ENCODE data around the gene CBFA2T3.

The CBFA2T3 gene

DNA sequence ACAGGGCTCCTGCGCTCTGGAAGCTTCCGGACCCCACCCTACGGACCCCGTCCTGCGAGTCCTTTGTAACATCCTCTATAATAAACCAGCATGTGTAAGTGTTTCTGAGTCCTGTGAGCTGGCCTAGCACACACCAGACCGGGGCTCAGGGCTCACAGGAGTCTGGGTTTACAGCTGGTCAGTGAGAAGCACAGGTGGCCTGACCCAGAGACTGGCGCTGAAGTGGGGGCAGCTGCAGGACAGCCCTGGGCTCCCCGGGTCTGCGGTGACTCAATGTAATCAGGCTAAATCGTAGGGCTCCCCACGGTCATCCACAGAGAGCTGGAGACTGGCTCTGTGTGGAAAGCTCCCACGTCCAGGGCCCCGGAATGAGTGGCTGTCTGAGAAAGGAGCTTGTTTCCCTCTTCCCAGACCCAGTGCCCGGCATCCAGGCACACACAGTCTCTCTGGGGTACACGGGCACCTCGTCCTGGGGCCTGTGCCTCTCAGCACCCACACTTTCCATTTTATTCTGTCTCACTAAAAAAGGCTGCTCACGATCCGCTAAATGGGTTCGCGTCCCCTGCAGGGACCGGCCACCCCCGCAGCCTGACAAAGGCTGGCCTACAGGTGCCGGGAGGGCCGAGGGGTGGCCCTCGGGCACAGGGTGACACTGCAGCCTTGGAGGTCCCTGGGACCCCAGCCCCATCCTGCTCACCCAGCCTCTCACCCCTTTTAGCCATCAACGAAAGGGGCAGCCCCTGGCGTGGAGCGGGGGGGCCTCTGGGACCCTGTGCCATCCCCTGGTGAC lies 18.9 kb upstream of the CBFA2T3 start:
- DNase-seq (ENCODE audit: low read depth), result no peak

DNA sequence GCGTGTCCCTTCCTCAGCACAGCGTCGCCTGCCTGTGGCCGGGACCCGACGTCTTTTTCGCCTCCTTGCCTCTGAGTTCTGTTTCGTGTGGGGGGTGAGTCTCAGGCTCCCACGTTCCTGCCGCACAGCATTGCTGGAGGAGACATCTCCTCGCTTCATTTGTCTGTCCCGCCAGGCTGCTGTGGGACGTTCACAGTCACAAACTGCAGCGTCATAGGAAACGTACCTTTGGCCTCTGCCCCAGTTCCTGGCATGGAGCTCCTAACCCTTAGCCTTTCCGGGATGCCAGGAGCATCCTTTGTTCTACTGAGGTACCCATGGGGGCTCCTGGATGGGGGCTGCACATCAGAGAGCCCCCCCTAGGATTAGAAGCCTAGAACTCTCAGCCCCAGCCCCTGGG lies 18.2 kb upstream of the CBFA2T3 start:
- no peak for DNase-seq (ENCODE audit: low read depth)

DNA sequence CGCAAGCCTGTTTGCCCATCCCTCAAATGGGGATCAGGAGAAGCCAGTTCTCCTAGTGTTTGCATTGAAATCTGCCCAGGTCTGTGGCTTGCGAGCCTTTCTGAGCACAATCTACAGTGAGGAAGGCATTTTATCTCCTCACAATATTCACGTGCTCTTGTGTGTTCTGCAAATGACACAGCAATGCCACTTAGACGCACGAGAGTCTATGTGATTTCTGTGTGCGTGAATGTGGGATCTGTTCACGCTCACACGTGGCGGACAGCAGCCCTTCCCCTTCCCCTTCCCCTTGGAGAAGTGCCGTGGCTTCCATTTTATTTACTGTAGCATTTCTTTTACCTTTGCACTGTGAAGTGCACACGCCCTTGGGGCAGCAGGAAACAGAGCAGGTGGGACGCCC lies 17.7 kb upstream of the CBFA2T3 start:
- no peak for DNase-seq (ENCODE audit: low read depth)

DNA sequence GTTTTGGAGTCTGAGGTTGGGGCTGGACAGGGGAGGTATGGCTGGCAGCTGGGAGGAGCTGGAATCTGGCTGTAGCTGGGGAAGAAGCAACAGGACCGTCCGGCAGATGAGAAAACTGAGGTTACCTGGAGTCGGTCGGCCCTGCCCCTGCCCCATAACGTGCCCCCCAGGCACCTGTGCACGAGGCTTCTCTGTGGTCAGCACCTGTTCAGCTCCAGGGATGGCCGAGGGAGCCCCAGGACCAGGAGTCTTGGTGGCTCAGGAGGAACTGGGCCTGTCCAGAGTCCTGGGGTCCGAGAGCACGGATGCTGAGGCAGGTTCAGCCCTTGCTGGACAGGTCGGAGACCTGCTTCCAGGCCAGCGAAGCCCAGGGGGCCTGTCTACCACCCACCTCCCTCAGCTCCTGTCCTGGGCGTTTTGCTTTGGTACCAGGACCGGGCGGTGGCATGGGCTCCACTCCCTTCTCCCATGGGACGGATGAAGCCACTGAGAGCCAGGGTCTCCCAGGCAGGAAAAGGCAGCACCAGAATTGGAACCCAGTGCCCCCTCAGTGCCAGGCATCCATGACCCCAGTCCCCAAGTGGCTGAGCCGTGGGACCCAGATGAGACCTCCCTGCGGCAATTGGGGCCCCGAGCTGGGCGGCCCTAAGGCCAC lies 17.1 kb upstream of the CBFA2T3 start:
- DNase-seq (ENCODE audit: low read depth), result no peak

DNA sequence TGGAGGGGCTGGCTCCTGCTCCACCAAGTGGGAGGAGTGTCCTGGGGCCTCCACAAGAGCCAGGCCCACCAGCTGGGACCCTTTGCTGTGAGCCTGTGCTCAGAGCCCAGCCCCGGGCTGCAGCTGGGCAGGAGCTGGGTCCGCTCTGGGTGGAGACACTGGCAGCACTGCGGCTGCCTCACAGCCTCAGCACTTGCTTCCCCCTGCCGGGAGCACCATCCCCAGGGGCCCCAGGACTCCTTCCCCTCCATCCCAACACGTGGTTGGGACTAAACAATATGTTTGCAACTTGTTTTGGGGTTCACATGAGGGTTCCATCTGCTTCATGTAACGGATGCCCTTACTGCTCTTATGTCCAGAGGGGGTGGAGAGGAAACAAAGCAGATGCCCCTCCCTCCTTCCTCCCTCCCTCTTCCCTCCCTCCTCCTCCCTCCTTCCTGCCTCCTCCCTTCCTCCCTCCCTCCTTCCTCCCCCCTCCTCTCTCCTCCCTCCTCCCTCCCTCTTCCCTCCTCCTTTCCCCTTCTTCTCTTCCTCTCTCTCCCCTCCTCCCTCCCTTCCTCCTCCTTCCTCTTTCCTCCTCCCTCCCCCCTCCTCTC lies 16.3 kb upstream of the CBFA2T3 start:
- peak; percentile 97 for DNase-seq (ENCODE audit: low read depth)

DNA sequence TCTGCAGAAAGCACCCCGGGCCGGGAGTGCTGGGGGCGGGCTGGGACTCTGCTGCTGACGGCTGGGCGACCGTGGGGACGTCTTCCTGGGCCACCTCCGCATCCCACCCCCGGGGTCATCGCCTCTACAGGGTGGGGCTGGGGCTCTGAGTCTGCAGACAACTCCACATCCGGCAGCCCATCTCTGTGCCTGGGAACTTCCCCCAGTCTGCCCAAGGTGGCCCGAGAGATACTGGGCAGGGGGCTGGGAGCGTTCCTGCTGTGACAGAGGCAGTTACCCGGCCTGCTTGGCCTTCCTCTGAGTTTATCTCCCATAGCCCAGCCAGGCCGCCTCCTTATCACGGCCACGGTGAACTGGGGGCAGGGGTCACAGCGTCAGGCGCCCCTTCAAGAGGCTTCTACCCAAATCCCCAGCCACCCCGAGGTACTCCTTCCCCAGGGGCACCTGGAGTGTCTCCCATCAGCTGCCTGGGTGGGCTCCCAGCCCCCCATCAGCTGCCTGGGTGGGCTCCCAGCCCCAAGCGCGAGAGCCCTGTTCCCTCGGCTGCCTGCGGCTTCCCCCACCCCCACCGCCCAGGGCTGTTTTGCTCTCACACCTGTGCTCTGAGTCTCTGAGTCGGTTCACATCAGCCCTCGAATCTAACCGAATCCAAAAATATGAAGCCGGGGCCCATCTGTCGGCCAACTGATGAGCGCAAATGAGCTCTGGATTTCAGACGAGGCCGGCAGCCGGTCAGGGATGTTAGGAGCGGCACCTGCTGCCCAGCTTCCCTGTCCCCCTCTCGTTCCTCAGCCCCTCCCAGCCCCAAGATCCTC lies 15.6 kb upstream of the CBFA2T3 start:
- peak; percentile 92 for DNase-seq (ENCODE audit: low read depth)

DNA sequence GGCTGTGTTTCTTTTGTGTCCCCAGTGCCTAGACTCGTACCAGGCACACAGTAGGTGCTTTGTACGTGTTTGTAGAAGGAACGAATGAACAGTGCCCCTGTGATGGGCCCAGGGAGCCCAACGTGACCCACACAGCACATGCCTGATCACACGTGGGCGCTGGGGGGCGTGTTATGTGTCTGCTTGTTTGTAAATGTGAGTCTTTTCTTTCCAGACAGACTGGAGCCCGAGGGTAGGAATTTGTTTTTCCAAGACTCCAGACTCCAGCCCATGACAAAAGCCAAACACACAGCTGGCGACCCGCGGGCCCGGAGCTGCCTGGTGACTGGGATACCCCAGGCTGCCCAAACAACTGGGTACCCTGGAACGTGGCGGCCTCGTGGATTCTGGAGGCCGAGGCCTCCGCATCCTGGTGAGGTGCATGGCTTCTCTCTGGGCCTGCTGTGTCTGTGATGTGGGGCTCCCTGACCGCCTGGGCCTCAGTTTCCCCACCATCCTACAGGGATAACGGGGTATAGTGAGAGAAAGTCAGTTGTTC lies 14.9 kb upstream of the CBFA2T3 start:
- no peak for DNase-seq (ENCODE audit: low read depth)

DNA sequence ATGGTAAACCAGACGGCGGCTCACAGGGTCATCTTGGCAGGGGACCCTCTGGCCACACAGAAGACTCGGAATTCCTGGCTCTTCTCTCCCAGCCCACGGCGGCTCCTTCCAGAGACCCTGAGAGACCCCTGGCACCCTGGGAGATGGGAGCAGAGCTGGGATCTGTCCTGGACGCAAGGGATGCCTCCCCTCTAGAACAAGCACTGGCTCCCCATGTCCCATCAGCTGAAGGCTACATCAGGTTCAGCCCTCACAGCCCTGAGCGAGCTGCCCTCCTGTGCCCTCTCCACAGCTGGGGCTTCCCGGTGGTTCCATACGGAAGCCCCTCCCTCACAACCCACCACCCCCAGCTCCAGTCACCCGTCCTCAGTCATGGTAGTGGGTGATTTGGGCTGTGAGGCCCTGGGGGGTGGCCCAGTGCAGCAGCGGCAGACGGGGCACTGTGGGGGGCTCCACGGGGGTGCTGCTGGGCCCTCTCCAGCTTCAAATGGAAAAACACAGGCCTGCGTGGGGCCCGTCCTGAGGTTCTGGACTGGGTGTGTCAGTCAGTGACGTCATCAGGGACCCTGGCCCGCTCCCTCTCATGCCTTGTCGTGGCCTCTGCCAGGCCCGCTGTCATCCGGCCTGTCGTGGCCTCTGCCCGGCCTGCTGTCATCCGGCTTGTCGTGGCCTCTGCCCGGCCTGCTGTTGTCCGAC lies 13.0 kb upstream of the CBFA2T3 start:
- no peak for DNase-seq (ENCODE audit: low read depth)

DNA sequence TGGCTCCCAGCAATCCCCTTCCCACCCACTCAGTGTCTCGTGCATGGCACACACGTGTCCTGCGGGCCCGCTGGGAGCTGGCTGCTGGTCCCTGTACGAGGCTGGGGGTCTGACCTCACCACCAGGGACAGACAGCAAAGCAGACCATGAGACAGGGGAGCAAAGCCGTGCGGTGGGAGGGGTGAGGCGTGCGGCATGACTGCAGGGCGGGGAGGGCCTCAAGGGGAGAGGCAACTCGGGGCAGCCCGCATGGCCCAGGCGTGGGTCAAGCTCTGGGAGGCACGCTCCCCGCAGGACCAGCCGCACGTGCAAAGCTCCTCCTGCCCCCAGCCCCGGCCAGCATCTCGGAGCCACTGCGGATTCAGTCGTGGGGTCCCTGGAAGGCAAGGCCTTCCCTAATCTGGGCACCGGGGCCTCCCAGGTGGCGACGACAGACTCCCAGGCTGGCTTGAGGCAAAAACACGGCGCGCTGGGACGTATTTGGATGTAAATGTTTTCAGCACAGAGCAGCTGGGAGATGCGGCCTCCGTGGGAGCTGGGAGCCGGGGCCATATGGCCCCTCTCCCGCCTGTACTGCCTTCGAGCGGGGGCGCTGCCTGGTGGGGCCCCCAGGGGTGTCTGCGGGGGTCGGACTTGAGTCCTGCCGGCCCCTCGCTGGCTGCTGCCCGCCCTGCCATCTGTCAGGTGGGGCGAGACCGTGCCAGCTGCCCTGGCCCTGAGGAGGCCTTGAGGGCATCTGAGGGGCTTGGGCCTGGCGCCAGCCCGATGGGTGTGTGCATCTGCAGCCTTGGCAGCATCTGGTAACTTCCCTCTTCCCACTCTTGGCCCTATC lies 12.2 kb upstream of the CBFA2T3 start:
- no peak for DNase-seq (ENCODE audit: low read depth)

DNA sequence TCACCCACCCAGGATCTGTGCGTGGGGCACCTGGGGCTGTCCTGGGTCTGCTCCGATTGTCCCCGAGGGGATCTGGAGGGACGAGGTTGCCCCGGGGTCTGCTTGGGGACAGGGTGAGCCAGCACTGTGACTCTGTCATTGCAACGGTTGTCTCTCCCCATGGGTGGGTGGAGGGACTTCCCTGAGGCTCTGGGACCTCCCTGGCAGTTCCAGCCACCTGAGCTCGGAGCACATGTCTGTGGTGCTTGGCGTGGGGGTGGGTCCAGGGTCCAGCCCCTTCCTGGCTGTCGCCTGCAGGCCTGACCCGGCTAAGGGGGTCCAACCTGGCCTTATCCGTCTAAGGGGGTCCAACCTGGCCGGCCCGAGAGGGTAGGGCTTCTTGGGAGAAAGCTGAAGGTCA lies 8.5 kb upstream of the CBFA2T3 start:
- DNase-seq (ENCODE audit: low read depth), result no peak

DNA sequence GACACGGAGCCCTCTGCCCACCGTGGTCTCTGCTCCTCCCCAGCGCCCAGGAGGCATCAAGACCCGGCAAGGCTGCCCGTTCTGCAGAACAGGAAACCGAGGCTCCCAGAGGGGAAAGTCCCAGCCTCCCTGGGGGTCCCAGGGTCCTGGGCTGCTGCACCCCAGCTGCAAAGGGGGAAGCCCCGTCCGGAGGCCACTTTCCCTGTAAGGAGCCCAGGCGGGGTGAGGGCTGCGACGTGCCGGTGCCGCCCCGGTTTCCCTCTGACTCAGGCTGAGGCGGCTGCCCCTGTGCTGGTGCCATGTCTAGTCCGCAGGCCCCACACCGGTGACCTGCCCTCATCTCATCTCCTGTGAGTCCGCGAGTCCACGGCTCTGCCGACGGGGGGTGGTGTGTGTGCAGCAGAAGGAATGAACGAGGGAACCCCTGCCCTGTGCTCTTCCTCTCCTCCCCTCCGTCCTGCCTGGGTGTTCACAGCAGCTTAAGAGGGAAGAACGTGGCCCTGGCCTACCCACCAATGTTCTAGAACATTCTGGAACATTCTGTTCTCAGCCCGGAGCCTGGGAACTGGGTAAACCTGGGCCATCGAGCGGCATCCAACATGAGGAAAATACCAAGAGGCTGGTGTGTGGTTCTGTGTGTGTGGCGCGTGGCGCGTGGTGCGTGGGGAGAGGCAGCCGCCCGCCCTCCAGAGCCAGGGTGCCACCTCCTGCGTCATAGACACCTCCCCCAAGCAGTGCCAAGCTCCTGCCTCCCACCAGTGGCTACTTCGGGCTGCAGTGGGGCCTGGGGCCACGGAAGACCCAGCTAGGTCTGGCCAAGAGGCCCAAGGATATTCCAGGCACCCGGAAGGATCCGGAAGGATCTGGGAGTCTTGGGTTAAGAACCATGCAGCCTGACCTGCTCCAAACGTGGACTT lies 7.0 kb upstream of the CBFA2T3 start:
- DNase-seq (ENCODE audit: low read depth), result no peak

DNA sequence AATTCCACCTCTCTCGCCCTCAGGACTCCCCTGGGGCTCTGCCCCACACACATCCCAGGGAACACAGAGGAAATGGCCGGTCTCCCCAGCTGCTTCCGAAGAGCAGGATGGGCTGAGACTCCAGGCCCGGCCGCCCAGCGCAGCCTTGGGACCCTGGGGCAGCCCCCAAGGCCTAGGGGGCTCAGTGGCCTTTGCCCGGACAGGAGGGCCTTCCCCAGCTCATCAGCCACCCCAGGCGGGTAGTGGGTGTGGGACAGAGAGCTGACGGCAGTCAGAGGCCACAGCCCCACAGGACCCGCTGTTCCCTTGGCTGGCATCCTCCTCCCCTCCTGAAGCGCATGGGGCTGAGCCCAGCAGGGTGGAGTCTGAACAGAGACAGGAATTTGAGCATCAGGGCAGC lies 6.2 kb upstream of the CBFA2T3 start:
- DNase-seq (ENCODE audit: low read depth), result no peak

DNA sequence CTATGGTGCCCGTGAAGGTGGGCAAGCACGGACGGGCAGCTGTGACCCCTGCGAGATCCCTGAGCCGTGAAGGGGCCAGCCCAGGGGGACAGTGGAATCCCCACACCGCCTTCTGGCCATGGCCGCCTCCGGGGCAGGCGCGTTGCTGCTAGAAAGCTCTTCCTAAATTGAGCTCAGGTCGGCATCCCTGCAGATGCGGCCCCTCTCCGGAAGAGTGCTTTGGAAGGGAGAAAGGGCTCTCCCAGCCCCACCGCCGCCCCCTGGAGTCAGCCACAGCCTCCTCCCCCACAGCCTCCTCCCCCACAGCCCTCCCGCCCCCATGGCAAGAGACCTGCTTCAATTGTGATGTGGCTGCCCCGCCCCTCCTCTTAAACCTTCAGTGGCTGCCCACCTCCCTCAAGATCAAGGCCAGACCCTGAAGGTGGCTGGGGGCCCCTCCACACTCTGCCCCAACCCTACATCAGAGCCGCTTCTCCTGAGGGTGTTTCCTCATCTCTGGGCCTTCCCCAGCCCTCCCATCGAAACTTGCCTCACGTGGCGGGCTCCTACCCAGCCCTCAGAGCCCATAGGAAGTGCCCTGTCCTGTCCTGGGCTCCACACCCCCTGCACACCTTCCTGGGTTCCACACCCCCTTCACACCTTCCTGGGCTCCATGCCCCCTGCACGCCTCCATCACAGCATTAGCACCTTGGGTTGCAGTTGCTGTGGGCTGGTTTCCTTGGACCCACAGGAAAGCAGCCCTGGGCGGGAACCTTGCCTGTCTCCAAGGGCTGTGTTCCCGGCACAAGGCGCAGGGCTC lies 5.5 kb upstream of the CBFA2T3 start:
- no peak for DNase-seq (ENCODE audit: low read depth)

DNA sequence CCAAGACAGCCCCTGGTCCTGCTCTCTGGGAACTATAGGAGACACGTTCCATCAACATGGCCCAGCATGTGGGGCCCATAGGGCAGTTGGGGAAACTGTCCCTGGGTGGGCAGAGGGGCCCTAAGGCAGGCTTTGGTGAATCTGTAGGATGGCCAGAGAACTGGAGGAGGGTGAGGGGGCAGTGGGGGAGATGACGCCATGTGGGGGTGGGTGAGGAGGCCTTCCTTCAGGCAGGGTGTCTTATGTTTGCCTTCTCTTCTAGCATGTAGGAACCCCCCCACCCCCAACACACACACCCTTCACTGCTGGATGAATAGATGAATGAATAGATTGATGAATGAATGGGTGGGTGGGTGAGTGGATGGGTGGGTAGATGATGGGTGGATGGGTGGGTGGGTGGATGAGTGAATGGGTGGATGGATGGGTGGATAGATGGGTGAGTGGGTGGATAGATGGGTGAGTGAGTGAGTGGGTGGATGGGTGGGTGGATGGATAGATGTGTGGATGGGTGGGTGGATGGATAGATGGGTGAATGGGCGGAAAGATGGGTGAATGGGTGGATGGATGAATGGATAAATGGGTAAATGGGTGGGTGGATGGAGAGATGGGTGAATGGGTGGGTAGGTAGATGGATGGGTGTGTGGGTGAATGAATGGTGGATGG lies 2.5 kb upstream of the CBFA2T3 start:
- no peak for DNase-seq (ENCODE audit: low read depth)

DNA sequence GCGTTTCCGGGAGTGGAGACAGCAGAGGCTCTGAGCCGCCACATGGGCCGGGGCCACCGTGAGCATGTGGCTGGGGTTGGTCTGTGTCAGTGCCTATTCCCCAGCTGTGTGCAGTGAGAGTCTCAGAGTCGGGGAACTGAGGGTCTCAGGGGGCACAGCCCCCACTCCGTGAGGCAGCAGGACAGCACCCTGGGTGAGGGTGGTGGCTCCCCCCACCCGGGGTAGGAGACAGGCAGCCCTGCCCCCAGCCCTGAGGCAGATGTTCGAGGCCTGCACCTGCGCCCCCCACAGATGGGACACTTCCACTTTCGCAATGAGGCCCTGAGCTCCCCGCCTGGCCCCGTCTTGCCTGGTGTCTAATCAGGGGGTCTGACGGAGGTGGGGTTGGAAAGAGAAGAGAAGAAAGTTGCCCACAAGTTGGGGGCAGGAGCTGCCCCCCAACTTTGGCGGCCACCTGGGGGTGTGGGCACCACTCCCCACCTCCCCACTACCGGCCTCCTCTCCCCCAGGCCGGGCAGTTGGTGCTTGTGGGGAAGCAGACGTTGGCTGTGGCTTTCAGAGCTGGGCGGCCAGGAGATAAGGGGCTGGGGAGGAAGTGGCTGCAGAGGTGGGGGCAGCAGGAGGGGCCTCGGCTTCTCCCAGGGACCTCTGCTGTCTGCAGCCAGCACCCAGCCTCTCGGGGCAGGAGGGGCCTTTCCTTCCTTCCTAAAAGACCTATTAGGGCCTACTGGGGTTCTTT lies 1.8 kb upstream of the CBFA2T3 start:
- peak; percentile 97 for DNase-seq (ENCODE audit: low read depth)

DNA sequence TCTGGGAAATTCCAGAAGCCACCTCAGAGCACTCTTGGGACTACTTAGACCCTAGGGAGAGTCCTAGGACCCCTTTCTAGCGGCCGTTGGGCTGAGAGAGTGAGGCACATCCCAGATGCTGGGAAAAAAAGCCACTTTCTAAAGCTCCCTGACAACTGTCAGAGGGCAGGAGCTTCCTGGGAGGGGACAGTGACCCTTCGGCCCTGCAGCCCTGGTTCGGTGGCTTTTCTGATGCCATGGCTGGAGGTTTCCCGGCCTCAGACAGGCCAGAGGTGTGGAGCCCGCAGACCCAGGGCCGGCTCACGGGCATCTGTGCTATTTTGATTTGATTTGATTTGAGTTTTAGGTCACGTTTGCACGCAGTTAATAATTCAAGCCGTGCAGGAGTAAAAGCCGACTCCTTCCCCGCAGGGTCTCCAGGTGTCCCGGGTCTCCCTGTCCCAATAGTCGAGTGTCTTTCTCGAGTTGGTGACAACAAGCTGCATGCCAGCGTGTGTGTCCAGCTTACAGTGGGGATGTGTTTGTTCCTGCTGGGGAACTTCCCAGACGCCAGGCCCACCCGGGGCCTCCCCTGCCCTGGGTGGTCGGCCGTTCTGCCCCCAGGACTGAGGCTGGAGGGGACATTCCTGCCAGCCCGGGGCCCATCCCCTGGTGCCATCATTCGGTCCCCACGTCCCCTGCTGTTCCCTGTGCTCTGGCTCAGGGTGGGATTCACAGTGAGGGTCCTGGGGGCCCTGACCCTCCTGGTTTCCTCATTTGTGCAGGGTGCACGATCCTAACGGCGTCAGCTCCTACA lies 1.0 kb upstream of the CBFA2T3 start:
- DNase-seq (ENCODE audit: low read depth), result no peak
